ENCODE results near the gene ANGPTL2. TPM values are rescaled to one million over a fixed set of nuclear protein-coding genes. Genes with fewer than 3 reads are reported as not detected.

The ANGPTL2 gene
- polyA plus RNA-seq, 1 of the 3 experiments (the other 2 are of a cell fraction) = 12.3 TPM

DNA sequence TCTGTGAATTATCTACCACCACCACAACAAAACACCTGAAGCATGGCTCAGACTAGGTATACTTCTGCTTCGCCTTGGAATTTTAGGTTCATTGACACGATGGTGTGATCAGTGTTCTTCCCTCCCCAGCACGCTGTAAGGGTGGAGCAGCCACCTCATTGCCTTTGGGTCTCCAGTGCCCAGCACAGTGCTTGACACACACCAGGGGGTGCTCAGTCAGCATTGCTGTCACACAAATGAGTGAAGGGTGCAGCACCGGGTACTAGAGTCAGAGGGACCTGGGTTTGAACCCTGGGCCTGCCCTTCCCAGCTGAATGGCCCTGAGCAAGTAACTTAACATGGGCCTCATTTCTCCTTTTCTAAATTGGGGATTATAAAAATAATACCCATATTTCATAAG is 9.9 kb upstream of the ANGPTL2 start (continued):
- TF ChIP-seq TAF1 (IDR thresholded peaks at IDR 0.05; ENCODE audit: borderline replicate concordance, low read depth, low read length) (no peak), NRF1 (IDR thresholded peaks at IDR 0.05; ENCODE audit: low read depth, low read length) (no peak), GABPA (IDR thresholded peaks at IDR 0.05; ENCODE audit: low read depth) (no peak)

DNA sequence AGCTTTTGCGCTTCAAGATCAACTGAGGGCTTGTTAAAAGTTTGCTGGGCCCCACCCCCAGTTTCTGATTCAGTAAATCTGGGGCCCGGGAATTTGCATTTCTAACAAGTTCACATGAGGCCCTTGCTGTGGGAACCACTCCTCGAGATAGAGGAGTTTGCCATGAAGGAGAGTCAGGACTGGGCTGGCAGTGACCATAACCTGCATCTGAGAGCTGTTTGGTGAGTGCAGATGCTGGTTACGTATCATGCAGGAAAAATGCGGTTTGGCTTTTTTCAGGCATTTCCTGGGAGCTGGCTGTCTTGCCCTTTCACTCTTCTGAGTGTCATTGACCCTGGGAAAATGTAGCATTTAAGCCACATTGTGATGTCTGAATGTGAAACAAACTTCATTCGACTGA is 9.4 kb upstream of the ANGPTL2 start:
- WGBS (ENCODE audit: low lambda C conversion rate) = 93% methylated on average over 6 of the region's 6 CpGs
- Histone ChIP-seq H3K27ac (ENCODE audit: low read depth in 2 of 2, low read length in 1 of 2) (peak overlapping the region in 1 of 2 experiments; percentile 45; a peak in 2 of 4 replicates), H3F3A (replicated peaks; ENCODE audit: insufficient read depth) (no peaks in the 10 kb centered on the region), H3K27me3 (ENCODE audit: insufficient read depth) (no peaks in the 10 kb centered on the region), H3K9me2 (no peaks in the 10 kb centered on the region), H3K4me1 (ENCODE audit: control insufficient read depth in 1 of 2, insufficient read depth in 2 of 2, low read depth in 1 of 2, low read length in 1 of 2) (peaks cover 14 to 49% of the 10 kb centered on the region in 2 experiments; a peak in 3 of 4 replicates), H3K4me2 (peak overlapping the region; percentile 18), H3K79me2 (ENCODE audit: insufficient read depth) (no peaks in the 10 kb centered on the region), H3K36me3 (replicated peaks in 1 of 2; ENCODE audit: control insufficient read depth in 1 of 2, insufficient read depth in 2 of 2, low read length in 1 of 2) (no peaks in the 10 kb centered on the region), H2AFZ (ENCODE audit: low read depth) (no peak overlapping the region), H3K9me3 (no peaks in the 10 kb centered on the region), H3K9ac (no peak overlapping the region), H3K4me3 (ENCODE audit: low read depth in 2 of 2, low read length in 1 of 2) (no peak overlapping the region), H4K20me1 (ENCODE audit: insufficient read depth) (no peaks in the 10 kb centered on the region)
- CTCF ChIA-PET = interaction anchor here (1.1 to 1.6 kb wide), 2 partner anchors 8 to 28 kb away, joined by 3 to 4 read pairs; no protein-coding TSS in a partner anchor
- TF ChIP-seq TCF12 (IDR thresholded peaks at IDR 0.05) (peak; percentile 48; the same call in 1 of the 2 replicates), CHD2 (IDR thresholded peaks at IDR 0.05; ENCODE audit: low read length, partially characterized antibody) (no peak), YY1 (IDR thresholded peaks at IDR 0.05; ENCODE audit: low read depth) (no peak), FOSL2 (IDR thresholded peaks at IDR 0.05; ENCODE audit: borderline replicate concordance, low read depth) (peak; percentile 25; the same call in 1 of the 2 replicates), TEAD4 (IDR thresholded peaks at IDR 0.05; ENCODE audit: borderline replicate concordance, insufficient read depth) (no peak)
- POLR2A ChIA-PET = interaction anchor here (1.2 kb wide), 1 partner anchor 110 kb away, joined by 3 read pairs; no protein-coding TSS in a partner anchor
- DNase-seq = no peak

DNA sequence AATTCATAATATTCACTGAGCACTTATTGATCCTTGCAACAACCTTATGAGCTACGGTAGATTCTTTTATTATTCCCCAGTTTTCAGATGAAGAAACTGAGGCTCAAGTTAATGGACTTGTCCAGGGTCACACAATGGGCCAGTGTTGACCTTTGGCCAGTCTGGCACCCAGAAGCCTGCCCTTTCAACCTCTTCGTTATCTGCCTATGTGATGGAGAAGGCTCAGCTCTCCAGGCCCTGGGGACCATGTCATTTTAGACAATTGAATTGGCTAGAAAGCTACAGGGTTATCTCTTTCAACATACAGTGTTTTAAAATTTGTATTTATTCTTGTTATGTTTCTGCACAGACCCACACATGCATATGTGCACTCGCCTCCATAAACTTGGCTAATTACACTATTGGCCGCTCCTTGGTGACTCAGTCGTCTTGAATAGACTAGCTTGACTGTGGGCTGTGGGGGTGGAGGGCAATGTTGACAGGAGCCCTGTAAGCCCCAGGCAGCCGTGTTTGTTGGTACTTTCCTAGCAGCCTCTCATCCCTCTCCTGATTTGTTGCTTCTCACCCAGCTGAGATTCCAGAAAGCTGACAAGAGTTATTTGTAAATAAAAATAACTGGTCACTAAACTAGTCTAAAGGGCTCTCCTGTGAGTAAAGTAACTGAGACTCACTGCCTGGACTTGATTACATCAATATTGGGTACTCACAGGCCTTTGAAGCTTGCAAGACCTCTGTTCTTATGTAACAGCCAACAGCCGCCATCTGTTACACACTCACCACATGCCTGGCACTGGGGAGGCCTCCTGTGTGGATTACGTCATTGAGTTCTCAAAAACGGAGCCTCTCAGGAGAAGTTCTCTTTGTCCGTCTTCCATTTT is 8.5 kb upstream of the ANGPTL2 start:
- no peak overlapping the region for H3K4me3 ChIP-seq (ENCODE audit: low read depth in 2 of 2, low read length in 1 of 2)
- no peaks in the 10 kb centered on the region for H3K9me2 ChIP-seq
- H3K9me3 ChIP-seq = no peaks in the 10 kb centered on the region
- H3K79me2 ChIP-seq (ENCODE audit: insufficient read depth) = no peaks in the 10 kb centered on the region
- no peaks in the 10 kb centered on the region for H3K27me3 ChIP-seq (ENCODE audit: insufficient read depth)
- peak; percentile 71 for DNase-seq
- H4K20me1 ChIP-seq (ENCODE audit: insufficient read depth) = no peaks in the 10 kb centered on the region
- H3K27ac ChIP-seq (ENCODE audit: low read depth in 2 of 2, low read length in 1 of 2) = peak overlapping the region in 1 of 2 experiments; percentile 58; a peak in 3 of 4 replicates
- ChIA-PET POLR2A (interaction anchor here (1.2 kb wide), 1 partner anchor 109 kb away, joined by 3 read pairs; no protein-coding TSS in a partner anchor), CTCF (interaction anchor here (0.6 to 2.2 kb wide), 10 partner anchors 9 to 190 kb away, joined by 3 to 10 read pairs (median 3); partner anchors contain the start of gene ANGPTL2)
- TF ChIP-seq TCF12 (IDR thresholded peaks at IDR 0.05) = peak; percentile 69
- no peak for TF ChIP-seq GATA2 (CRISPR knock-in tag; IDR thresholded peaks at IDR 0.05)
- peak in 1 of 2 experiments; percentile 62; a peak in 1 of 4 replicates for TF ChIP-seq EP300 (IDR thresholded peaks at IDR 0.05; ENCODE audit: borderline replicate concordance in 1 of 2, low read depth in 1 of 2, low read length in 1 of 2)
- TF ChIP-seq RCOR1 (IDR thresholded peaks at IDR 0.05; ENCODE audit: low read length) = peak; percentile 36; the same call in 1 of the 2 replicates
- TF ChIP-seq YY1 (IDR thresholded peaks at IDR 0.05; ENCODE audit: low read depth) = no peak
- TF ChIP-seq, protein P1, sequence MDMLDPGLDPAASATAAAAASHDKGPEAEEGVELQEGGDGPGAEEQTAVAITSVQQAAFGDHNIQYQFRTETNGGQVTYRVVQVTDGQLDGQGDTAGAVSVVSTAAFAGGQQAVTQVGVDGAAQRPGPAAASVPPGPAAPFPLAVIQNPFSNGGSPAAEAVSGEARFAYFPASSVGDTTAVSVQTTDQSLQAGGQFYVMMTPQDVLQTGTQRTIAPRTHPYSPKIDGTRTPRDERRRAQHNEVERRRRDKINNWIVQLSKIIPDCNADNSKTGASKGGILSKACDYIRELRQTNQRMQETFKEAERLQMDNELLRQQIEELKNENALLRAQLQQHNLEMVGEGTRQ (IDR thresholded peaks at IDR 0.05; ENCODE audit: borderline replicate concordance, low read depth, low read length) = no peak
- TF ChIP-seq MXI1 (IDR thresholded peaks at IDR 0.05; ENCODE audit: low read depth, low read length) = peak; percentile 42
- no peak for TF ChIP-seq RAD21 (IDR thresholded peaks at IDR 0.05; ENCODE audit: low read length)
- TF ChIP-seq, protein P2, sequence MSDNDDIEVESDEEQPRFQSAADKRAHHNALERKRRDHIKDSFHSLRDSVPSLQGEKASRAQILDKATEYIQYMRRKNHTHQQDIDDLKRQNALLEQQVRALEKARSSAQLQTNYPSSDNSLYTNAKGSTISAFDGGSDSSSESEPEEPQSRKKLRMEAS (IDR thresholded peaks at IDR 0.05; ENCODE audit: low read depth) = no peak
- peak; percentile 22 for TF ChIP-seq CHD2 (IDR thresholded peaks at IDR 0.05; ENCODE audit: low read length, partially characterized antibody)
- WGBS (ENCODE audit: low lambda C conversion rate) = 83% methylated on average over 10 of the region's 10 CpGs
- no peak overlapping the region; the same call in 1 of the 2 replicates for H3K4me2 ChIP-seq
- peaks cover 14 to 46% of the 10 kb centered on the region in 2 experiments; a peak in 3 of 4 replicates for H3K4me1 ChIP-seq (ENCODE audit: control insufficient read depth in 1 of 2, insufficient read depth in 2 of 2, low read depth in 1 of 2, low read length in 1 of 2)
- no peaks in the 10 kb centered on the region for H3F3A ChIP-seq (replicated peaks; ENCODE audit: insufficient read depth)
- H3K36me3 ChIP-seq (replicated peaks in 1 of 2; ENCODE audit: control insufficient read depth in 1 of 2, insufficient read depth in 2 of 2, low read length in 1 of 2) = no peaks in the 10 kb centered on the region
- no peak overlapping the region for H3K9ac ChIP-seq
- no peak overlapping the region for H2AFZ ChIP-seq (ENCODE audit: low read depth)

All from SK-N-SH (cell line).